Activated CD4-positive, alpha-beta T cell treated with anti-CD3 and anti-CD28 coated beads, Interleukin-2, Interleukin-4, amounts not matched to agents 100 ng/mL and 50 ng/mL, durations not matched to agents 16 hours and 8 hours (primary cell): ENCODE results near the gene VWF.

ENCODE experiments used
- DNase-seq: peaks from one replicate; pipeline ENCODE4 v3.0.0-alpha.2; 2020; ENCODE audit warnings: low spot score

VWF gene

GRCh38 chr12:6058481-6059161 is 65.8 kb downstream of the VWF start:
- DNase-seq, result no peak

GRCh38 chr12:6057700-6058099 is 66.8 kb downstream of the VWF start:
- no peak for DNase-seq

- no peak for DNase-seq
Observed at GRCh38 chr12:6056406-6057240, 67.8 kb downstream of the VWF start.

GRCh38 chr12:6053541-6053940 is 70.9 kb downstream of the VWF start:
- DNase-seq, result no peak

DNA sequence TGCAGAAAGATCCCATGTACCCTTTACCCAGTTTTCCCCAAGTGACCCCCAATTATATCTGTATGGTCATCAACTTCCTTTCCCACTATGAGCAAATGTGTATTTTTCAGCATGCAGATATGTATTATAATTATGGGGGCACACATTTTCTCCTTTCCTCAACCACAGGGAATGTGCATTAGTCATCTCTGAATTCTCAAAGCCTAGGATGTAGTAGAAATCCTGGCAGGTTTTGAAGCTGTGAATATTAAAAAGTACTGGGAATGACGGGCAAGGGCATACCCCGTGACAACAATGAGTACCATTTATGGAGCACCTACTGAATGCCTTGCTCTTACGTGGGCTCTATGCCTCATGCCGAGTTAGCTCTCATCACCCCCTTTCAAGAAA is 71.5 kb downstream of the VWF start:
- DNase-seq, result no peak

- no peak for DNase-seq
Observed at GRCh38 chr12:6052206-6052939, 72.1 kb downstream of the VWF start.

- no peak for DNase-seq
Observed at GRCh38 chr12:6049992-6050391, 74.5 kb downstream of the VWF start.

DNA sequence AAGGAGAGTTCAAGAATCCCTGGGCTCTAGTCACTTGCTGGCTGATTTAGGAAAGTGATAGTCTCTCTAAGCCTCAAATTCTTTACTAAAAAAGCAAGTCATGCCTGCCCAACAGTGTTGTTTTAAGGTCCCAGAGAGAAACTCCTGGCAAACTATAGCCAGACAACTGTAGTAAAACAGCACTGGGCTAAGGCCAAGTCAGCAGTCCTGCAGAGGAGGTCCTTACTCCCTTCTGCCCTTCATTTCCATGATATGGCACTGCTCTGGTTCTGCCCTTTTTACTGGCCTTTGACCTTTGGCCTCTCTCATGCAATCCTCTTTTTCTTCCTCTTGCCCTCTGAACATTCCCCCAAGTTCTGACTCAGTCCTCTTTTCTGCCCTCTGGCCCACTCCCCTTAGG is 74.9 kb downstream of the VWF start:
- no peak for DNase-seq

DNA sequence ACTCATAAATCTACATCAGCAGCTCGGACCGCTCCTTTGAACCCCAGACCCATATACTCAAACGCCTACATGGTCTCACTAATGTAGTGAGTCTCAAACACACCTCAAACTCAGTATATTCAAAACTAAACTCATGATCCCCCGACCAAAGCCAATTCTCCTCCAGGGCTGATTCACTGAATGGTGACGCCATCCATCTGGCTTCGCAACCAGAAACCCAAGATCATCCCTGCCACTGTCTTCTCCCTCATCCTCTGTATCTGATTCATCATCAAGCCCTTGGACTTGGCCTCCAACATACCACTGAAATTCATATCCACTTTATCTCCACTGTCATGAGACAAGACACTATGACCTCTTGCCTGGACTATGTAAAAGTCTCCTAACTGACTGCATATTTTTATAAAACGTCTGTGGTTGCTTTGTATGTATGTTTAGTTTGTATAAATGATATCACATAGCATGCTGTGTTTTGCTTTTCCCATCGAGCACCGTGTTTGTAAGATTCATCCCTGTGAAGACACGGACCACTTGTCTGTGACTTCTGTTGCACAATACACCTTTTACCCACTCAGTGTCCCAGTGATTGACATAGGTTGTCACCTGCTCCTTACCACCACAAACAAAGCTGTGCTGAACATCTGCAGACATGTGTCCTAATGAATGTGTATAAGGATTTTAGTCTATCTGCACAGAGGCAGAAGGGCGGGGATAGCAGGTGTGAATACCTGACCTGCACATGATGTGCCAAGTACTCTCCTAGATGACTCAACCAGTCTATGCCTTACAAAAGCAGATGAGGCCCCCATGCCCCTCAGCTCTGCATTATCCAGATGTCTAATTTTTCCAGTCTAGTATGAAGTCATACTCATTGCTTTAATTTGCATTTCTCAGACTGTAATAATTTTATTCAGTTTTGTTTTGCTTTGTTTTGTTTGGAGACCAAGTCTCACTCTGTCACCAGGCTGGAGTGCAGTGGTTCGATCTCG is 76.9 kb downstream of the VWF start:
- DNase-seq, result no peak

- no peak for DNase-seq
Observed at GRCh38 chr12:6046511-6047180, 77.8 kb downstream of the VWF start.

DNA sequence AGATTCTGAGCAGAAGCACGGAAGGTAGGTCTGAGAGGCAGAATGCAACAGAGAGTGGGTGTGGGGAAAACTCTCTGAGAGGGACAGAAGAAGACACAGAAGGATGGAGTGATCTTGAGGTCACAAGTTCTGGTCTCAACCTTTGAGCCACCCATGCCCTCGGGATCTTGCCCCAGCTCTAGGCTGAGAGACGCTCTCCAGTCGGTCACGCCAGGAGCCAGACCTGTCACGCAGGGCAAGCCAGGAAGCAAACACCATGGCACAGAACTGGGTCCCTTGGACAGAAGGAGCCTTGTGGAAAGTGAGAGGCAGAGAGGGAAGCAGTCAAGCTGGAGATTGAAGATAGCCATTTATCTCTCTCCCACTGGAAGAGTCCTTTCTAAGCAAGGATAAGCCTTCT is 79.0 kb downstream of the VWF start:
- no peak for DNase-seq

DNA sequence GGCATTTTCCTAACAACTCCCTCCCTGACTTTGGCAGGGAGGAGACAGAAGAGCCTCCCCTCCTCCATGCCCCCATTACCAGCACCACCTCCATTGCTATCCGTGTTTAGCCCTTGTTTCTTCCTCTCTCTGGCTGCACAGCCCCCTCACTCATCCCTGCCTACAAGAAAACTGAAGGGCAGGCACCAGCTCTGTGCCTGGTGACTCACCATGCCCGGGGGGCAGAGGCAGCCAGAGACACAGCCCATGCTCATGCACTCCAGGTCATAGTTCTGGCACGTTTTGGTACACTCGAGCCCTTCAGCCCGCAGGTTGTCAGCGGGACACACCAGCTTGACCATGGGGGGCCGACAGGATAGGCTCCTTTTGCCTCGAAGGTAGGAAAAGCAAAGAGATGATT is 80.4 kb downstream of the VWF start:
- no peak for DNase-seq

DNA sequence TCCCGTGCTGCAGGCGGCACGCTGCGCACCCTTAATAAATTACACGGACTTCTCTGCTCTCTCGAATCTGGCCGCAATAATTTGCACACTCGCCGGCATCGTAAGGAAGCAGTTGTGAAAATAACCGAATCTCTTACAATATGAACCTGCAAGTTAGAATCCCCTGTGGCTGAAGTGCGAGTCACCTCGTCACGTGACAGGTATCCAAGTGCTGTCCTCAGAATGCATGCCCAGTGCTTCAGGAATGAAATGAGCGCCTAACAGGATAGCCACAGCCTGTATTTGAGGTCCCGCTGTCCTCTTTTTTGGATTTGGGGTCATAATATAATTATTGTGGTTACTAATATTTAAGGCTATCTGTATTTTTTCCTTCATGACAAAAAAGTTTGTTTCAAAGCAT is 82.0 kb downstream of the VWF start:
- DNase-seq, result no peak

GRCh38 chr12:6041891-6042290 is 82.6 kb downstream of the VWF start:
- DNase-seq, result no peak

- no peak for DNase-seq
Observed at GRCh38 chr12:6040815-6041214, 83.7 kb downstream of the VWF start.

GRCh38 chr12:6039894-6040601 is 84.4 kb downstream of the VWF start:
- peak; percentile 70 for DNase-seq

DNA sequence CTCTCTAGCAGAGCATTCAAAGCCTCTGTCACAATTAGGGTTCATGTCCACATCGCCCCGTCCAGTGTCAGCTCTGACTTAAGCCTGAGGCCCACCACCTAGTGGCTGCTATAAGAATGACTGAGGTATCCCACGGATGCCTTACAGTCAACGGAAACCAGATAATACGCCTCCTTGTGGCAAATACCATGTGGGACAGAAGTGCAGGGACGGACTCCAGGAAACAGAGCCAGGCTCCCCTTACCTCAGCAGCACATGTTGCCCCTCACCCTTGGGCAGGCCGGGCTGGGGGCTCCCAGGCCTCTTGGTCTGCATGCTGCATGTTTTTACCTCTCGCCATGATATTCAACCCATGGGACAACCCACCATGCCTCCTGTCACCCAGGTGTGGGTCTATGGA is 86.3 kb downstream of the VWF start:
- DNase-seq, result peak; percentile 66

GRCh38 chr12:6037459-6037858 is 87.0 kb downstream of the VWF start:
- DNase-seq, result no peak

GRCh38 chr12:6036509-6036908 is 88.0 kb downstream of the VWF start:
- DNase-seq, result no peak

GRCh38 chr12:6034596-6034995 is 89.9 kb downstream of the VWF start:
- DNase-seq, result no peak

DNA sequence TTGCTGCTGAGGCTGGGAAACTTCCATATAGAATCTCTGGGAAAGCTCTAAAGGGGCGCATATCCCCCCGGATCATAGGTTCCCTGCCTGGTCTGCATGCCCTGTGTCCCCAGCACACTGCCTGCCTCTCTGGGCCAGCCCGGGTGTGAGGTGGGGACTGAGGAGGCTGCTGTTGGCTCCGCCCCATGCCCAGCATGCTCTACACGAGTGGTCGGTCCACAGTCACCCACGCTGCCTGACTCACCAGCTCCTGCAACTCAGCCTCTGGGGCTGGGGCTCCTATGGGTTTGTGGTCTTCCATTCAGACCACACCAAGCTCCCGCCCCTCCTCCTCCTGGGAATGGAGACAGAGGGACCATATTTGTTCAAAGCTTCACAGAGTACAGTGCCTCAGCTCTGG is 90.9 kb downstream of the VWF start:
- no peak for DNase-seq
